ENCODE measurements around the gene C16orf87. TPM values are rescaled to one million over a fixed set of nuclear protein-coding genes. Genes with fewer than 3 reads are reported as not detected.

C16orf87 gene
- polyA plus RNA-seq, 4 donors, result 5.7 to 30.1 (median 11.7) TPM

GRCh38 chr16:46817961-46818360 lies 13.0 kb downstream of the C16orf87 start:
- no peaks in the 10 kb centered on the region for H3K9me3 ChIP-seq (ENCODE audit: control insufficient read depth in 2 of 2, insufficient read depth in 1 of 2, low read depth in 1 of 2, low read length in 1 of 2)
- no peak overlapping the region for H3K27ac ChIP-seq (ENCODE audit: low read depth in 1 of 3, low read length in 2 of 3)
- DNase-seq (no peak), FAIRE-seq (no peak)
- H3K4me3 ChIP-seq (ENCODE audit: low read depth in 1 of 3, low read length in 3 of 3), result no peak overlapping the region
- peaks cover 0 to 2% (median 2%) of the 10 kb centered on the region in 3 donors for H3K4me1 ChIP-seq (ENCODE audit: control insufficient read depth in 3 of 3, insufficient read depth in 2 of 3, low read depth in 1 of 3, low read length in 2 of 3)
- WGBS, 3 donors, result 43 to 75% (median 70%) methylated on average over 2 of the region's 2 CpGs
- peaks cover 0 to 2% (median 0%) of the 10 kb centered on the region in 3 donors for H3K36me3 ChIP-seq (ENCODE audit: control insufficient read depth in 3 of 3, insufficient read depth in 2 of 3, low read depth in 1 of 3, low read length in 3 of 3)
- H3K27me3 ChIP-seq (ENCODE audit: control insufficient read depth in 3 of 3, insufficient read depth in 3 of 3, low read length in 3 of 3), result no peaks in the 10 kb centered on the region

GRCh38 chr16:46814790-46815189 lies 16.2 kb downstream of the C16orf87 start:
- FAIRE-seq, result no peak
- no peak overlapping the region for H3K4me3 ChIP-seq (ENCODE audit: low read depth in 1 of 3, low read length in 3 of 3)
- no peak for DNase-seq
- WGBS, 3 donors, result 95 to 97% (median 95%) methylated on average over 1 of the region's 1 CpG
- peaks cover 0 to 2% (median 0%) of the 10 kb centered on the region in 3 donors for H3K36me3 ChIP-seq (ENCODE audit: control insufficient read depth in 3 of 3, insufficient read depth in 2 of 3, low read depth in 1 of 3, low read length in 3 of 3)
- H3K27ac ChIP-seq (ENCODE audit: low read depth in 1 of 3, low read length in 2 of 3), result no peak overlapping the region
- H3K9me3 ChIP-seq (ENCODE audit: control insufficient read depth in 2 of 2, insufficient read depth in 1 of 2, low read depth in 1 of 2, low read length in 1 of 2), result no peaks in the 10 kb centered on the region
- peaks cover 0 to 2% (median 0%) of the 10 kb centered on the region in 3 donors for H3K4me1 ChIP-seq (ENCODE audit: control insufficient read depth in 3 of 3, insufficient read depth in 2 of 3, low read depth in 1 of 3, low read length in 2 of 3)
- H3K27me3 ChIP-seq (ENCODE audit: control insufficient read depth in 3 of 3, insufficient read depth in 3 of 3, low read length in 3 of 3), result no peaks in the 10 kb centered on the region

- Histone ChIP-seq H3K9me3 (ENCODE audit: control insufficient read depth in 2 of 2, insufficient read depth in 1 of 2, low read depth in 1 of 2, low read length in 1 of 2) (no peaks in the 10 kb centered on the region), H3K36me3 (ENCODE audit: control insufficient read depth in 3 of 3, insufficient read depth in 2 of 3, low read depth in 1 of 3, low read length in 3 of 3) (peaks cover 0 to 4% (median 0%) of the 10 kb centered on the region in 3 donors), H3K4me1 (ENCODE audit: control insufficient read depth in 3 of 3, insufficient read depth in 2 of 3, low read depth in 1 of 3, low read length in 2 of 3) (no peaks in the 10 kb centered on the region), H3K4me3 (ENCODE audit: low read depth in 1 of 3, low read length in 3 of 3) (no peak overlapping the region), H3K27me3 (ENCODE audit: control insufficient read depth in 3 of 3, insufficient read depth in 3 of 3, low read length in 3 of 3) (no peaks in the 10 kb centered on the region), H3K27ac (ENCODE audit: low read depth in 1 of 3, low read length in 2 of 3) (no peak overlapping the region)
- 89 to 93% (median 93%) methylated on average over 7 of the region's 7 CpGs for WGBS, 3 donors
- FAIRE-seq (no peak), DNase-seq (no peak)
Measured at GRCh38 chr16:46813611-46814010, 17.4 kb downstream of the C16orf87 start.

GRCh38 chr16:46812781-46813540 lies 18.0 kb downstream of the C16orf87 start:
- Histone ChIP-seq H3K36me3 (ENCODE audit: control insufficient read depth in 3 of 3, insufficient read depth in 2 of 3, low read depth in 1 of 3, low read length in 3 of 3) (peaks cover 0 to 4% (median 0%) of the 10 kb centered on the region in 3 donors), H3K4me3 (ENCODE audit: low read depth in 1 of 3, low read length in 3 of 3) (no peak overlapping the region), H3K27me3 (ENCODE audit: control insufficient read depth in 3 of 3, insufficient read depth in 3 of 3, low read length in 3 of 3) (no peaks in the 10 kb centered on the region), H3K9me3 (ENCODE audit: control insufficient read depth in 2 of 2, insufficient read depth in 1 of 2, low read depth in 1 of 2, low read length in 1 of 2) (no peaks in the 10 kb centered on the region), H3K4me1 (ENCODE audit: control insufficient read depth in 3 of 3, insufficient read depth in 2 of 3, low read depth in 1 of 3, low read length in 2 of 3) (no peaks in the 10 kb centered on the region), H3K27ac (ENCODE audit: low read depth in 1 of 3, low read length in 2 of 3) (no peak overlapping the region)
- DNase-seq (no peak), FAIRE-seq (no peak)
- 79 to 89% (median 84%) methylated on average over 6 of the region's 6 CpGs for WGBS, 3 donors

GRCh38 chr16:46811682-46812081 lies 19.3 kb downstream of the C16orf87 start:
- Histone ChIP-seq H3K4me3 (ENCODE audit: low read depth in 1 of 3, low read length in 3 of 3) (no peak overlapping the region), H3K27ac (ENCODE audit: low read depth in 1 of 3, low read length in 2 of 3) (no peak overlapping the region), H3K9me3 (ENCODE audit: control insufficient read depth in 2 of 2, insufficient read depth in 1 of 2, low read depth in 1 of 2, low read length in 1 of 2) (no peaks in the 10 kb centered on the region), H3K27me3 (ENCODE audit: control insufficient read depth in 3 of 3, insufficient read depth in 3 of 3, low read length in 3 of 3) (no peaks in the 10 kb centered on the region), H3K36me3 (ENCODE audit: control insufficient read depth in 3 of 3, insufficient read depth in 2 of 3, low read depth in 1 of 3, low read length in 3 of 3) (peaks cover 0 to 2% (median 0%) of the 10 kb centered on the region in 3 donors), H3K4me1 (ENCODE audit: control insufficient read depth in 3 of 3, insufficient read depth in 2 of 3, low read depth in 1 of 3, low read length in 2 of 3) (no peaks in the 10 kb centered on the region)
- 93 to 98% (median 94%) methylated on average over 5 of the region's 5 CpGs for WGBS, 3 donors
- DNase-seq (no peak), FAIRE-seq (no peak)

- WGBS, 3 donors, result 88 to 93% (median 92%) methylated on average over 4 of the region's 4 CpGs
- FAIRE-seq (no peak), DNase-seq (no peak)
- Histone ChIP-seq H3K36me3 (ENCODE audit: control insufficient read depth in 3 of 3, insufficient read depth in 2 of 3, low read depth in 1 of 3, low read length in 3 of 3) (peaks cover 0 to 2% (median 0%) of the 10 kb centered on the region in 3 donors), H3K27me3 (ENCODE audit: control insufficient read depth in 3 of 3, insufficient read depth in 3 of 3, low read length in 3 of 3) (no peaks in the 10 kb centered on the region), H3K4me1 (ENCODE audit: control insufficient read depth in 3 of 3, insufficient read depth in 2 of 3, low read depth in 1 of 3, low read length in 2 of 3) (no peaks in the 10 kb centered on the region), H3K4me3 (ENCODE audit: low read depth in 1 of 3, low read length in 3 of 3) (no peak overlapping the region), H3K27ac (ENCODE audit: low read depth in 1 of 3, low read length in 2 of 3) (no peak overlapping the region), H3K9me3 (ENCODE audit: control insufficient read depth in 2 of 2, insufficient read depth in 1 of 2, low read depth in 1 of 2, low read length in 1 of 2) (no peaks in the 10 kb centered on the region)
Measured at GRCh38 chr16:46808997-46809396, 22.0 kb downstream of the C16orf87 start.

- FAIRE-seq, result no peak
- Histone ChIP-seq H3K27ac (ENCODE audit: low read depth in 1 of 3, low read length in 2 of 3) (no peak overlapping the region), H3K27me3 (ENCODE audit: control insufficient read depth in 3 of 3, insufficient read depth in 3 of 3, low read length in 3 of 3) (no peaks in the 10 kb centered on the region), H3K4me1 (ENCODE audit: control insufficient read depth in 3 of 3, insufficient read depth in 2 of 3, low read depth in 1 of 3, low read length in 2 of 3) (no peaks in the 10 kb centered on the region), H3K4me3 (ENCODE audit: low read depth in 1 of 3, low read length in 3 of 3) (no peak overlapping the region), H3K9me3 (ENCODE audit: control insufficient read depth in 2 of 2, insufficient read depth in 1 of 2, low read depth in 1 of 2, low read length in 1 of 2) (no peaks in the 10 kb centered on the region), H3K36me3 (ENCODE audit: control insufficient read depth in 3 of 3, insufficient read depth in 2 of 3, low read depth in 1 of 3, low read length in 3 of 3) (peaks cover 0 to 2% (median 2%) of the 10 kb centered on the region in 3 donors)
- WGBS, 3 donors, result 100% methylated on average over 1 of the region's 1 CpG
- DNase-seq, result no peak
Measured at GRCh38 chr16:46807336-46807735, 23.6 kb downstream of the C16orf87 start.

GRCh38 chr16:46803373-46803772 lies 27.6 kb downstream of the C16orf87 start:
- 79 to 88% (median 81%) methylated on average over 3 of the region's 3 CpGs for WGBS, 3 donors
- Histone ChIP-seq H3K4me1 (ENCODE audit: control insufficient read depth in 3 of 3, insufficient read depth in 2 of 3, low read depth in 1 of 3, low read length in 2 of 3) (no peaks in the 10 kb centered on the region), H3K27me3 (ENCODE audit: control insufficient read depth in 3 of 3, insufficient read depth in 3 of 3, low read length in 3 of 3) (no peaks in the 10 kb centered on the region), H3K36me3 (ENCODE audit: control insufficient read depth in 3 of 3, insufficient read depth in 2 of 3, low read depth in 1 of 3, low read length in 3 of 3) (peaks cover 0 to 2% (median 0%) of the 10 kb centered on the region in 3 donors), H3K27ac (ENCODE audit: low read depth in 1 of 3, low read length in 2 of 3) (no peak overlapping the region), H3K9me3 (ENCODE audit: control insufficient read depth in 2 of 2, insufficient read depth in 1 of 2, low read depth in 1 of 2, low read length in 1 of 2) (no peaks in the 10 kb centered on the region), H3K4me3 (ENCODE audit: low read depth in 1 of 3, low read length in 3 of 3) (no peak overlapping the region)
- FAIRE-seq (no peak), DNase-seq (no peak)

All from small intestine (tissue), 7 donors.